GM12891 (cell line): ENCODE data around the gene VEGFB.

ENCODE experiments used
- PAX5 ChIP-seq: IDR thresholded peaks from 2 replicates; pipeline ENCODE4 v1.6.1; 2011; ENCODE audit warnings: low read length, moderate library complexity, mild to moderate bottlenecking; ENCODE audit not compliant: insufficient read depth, severe bottlenecking
- POLR2A ChIP-seq: IDR thresholded peaks from 2 replicates; pipeline ENCODE4 v1.6.1; 2011; ENCODE audit warnings: low read depth, low read length, control low read depth
- POLR2AphosphoS5 ChIP-seq: IDR thresholded peaks from 2 replicates; pipeline ENCODE4 v1.6.1; 2011; ENCODE audit warnings: low read depth, low read length, control low read depth
- SPI1 ChIP-seq: IDR thresholded peaks from 2 replicates; pipeline ENCODE4 v1.6.1; 2011; ENCODE audit warnings: low read depth, low read length, control low read depth

DNA sequence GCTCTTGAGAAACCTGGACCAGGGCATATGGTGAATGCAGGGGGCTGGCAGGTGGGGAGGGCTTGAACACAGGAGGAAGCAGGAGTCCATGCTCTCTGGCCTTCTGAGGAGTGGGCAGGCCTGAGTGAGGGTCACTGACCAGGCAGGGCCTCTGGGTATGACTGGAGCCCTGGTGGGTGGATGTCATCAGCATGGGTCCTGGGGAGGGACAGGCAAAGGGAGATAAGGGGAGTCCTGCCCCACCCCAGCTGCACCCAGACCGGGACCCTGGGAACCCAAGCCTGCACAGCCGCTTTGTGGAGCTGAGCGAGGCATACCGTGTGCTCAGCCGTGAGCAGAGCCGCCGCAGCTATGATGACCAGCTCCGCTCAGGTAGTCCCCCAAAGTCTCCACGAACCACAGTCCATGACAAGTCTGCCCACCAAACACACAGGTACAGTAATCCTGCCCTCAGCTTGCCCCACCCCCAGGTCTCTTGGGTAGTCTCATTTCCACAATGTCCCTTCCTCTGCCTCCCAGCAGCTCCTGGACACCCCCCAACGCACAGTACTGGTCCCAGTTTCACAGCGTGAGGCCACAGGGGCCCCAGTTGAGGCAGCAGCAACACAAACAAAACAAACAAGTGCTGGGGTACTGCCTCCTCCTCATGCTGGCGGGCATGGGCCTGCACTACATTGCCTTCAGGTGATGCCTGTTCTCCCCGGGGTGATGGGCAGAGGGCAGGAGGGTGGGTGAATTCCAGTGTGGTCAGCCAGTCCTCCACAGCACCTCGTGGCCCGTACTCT is 2.0 kb upstream of the VEGFB start:
- no peak for TF ChIP-seq PAX5
- no peak for TF ChIP-seq POLR2A
- no peak for TF ChIP-seq SPI1
- no peak for TF ChIP-seq POLR2AphosphoS5
